Stimulated activated CD8-positive, alpha-beta memory T cell treated with anti-CD3 and anti-CD28 coated beads, Interleukin-7, amount 100 ng/mL, for 24 hours (primary cell): ENCODE measurements around the gene ZDHHC11B.
"Not testable (repeated sequence)": the region's sequence is repeated elsewhere in the genome, so short reads cannot be mapped to it uniquely, and the experiment has no call there.

ENCODE experiments used
- DNase-seq: peaks from one replicate; pipeline ENCODE4 v3.0.0-alpha.2; 2020; ENCODE audit warnings: low read depth

ZDHHC11B gene

DNA sequence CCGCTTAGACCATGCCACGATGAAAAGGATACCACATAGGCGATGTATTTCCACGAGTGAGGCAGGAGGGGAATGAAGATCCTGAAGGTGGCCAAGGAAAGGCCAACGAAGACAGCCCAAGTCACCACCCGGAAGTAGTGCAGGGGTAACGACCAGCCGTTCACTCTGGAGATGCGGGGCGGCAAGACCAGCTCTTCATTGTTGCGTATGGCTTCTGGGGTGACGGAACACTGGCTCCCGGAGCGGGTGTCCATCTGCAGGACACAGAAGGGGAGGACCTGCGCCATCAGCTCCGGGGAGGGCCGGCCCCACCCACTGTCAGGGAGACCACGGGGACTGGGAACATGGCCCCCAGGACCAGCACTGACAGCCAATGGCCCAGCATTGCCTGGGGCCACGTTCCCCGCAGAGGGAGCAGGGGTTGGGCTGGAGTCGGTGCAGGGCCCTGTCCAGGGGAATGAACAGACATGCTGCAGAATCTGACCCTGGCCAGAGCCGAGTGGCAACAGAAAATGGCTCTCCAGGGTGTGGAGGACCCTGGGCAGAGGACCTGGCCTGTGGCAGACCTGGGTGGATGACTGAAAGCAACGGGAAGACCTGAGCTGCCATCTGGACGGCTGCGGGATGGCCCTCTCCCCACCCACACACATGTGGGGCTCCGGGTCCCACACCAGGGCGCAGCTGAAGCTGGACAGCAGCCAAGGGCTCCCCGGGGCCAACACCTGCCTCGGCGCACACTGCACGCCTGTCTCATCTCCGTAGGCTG lies 17.7 kb downstream of the ZDHHC11B start:
- no peak for DNase-seq

DNA sequence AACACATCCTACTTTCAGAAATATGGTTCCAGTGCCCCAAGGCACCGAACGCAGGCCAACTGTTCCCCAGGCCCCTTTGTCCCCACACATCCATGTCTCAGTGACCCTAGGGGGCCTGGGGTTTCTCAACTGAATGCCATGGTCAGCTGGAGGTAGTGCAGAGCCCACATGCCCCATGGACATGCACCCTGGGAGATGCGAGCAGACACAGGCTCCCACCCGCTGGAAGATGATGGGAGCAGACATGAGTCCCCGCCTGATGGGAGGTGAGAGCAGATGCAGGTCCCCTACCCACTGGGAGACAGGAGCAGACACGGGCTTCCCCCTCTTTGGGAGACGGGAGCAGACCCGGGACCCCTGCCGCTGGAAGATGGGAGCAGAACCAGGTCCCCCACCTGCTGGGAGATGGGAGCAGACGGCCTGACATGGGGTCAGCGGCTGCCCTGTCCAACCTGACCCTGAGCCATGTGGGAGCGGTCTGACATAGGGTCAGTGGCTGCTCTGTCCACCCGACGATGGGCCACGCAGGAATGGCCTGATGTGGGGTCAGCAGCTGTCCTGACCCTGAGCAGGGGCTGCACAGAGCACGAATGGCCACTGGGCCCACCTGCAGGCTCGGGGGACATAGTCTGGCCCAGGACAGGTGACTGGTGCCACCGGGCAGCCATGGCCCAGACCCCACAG lies 18.4 kb downstream of the ZDHHC11B start:
- DNase-seq: no peak

DNA sequence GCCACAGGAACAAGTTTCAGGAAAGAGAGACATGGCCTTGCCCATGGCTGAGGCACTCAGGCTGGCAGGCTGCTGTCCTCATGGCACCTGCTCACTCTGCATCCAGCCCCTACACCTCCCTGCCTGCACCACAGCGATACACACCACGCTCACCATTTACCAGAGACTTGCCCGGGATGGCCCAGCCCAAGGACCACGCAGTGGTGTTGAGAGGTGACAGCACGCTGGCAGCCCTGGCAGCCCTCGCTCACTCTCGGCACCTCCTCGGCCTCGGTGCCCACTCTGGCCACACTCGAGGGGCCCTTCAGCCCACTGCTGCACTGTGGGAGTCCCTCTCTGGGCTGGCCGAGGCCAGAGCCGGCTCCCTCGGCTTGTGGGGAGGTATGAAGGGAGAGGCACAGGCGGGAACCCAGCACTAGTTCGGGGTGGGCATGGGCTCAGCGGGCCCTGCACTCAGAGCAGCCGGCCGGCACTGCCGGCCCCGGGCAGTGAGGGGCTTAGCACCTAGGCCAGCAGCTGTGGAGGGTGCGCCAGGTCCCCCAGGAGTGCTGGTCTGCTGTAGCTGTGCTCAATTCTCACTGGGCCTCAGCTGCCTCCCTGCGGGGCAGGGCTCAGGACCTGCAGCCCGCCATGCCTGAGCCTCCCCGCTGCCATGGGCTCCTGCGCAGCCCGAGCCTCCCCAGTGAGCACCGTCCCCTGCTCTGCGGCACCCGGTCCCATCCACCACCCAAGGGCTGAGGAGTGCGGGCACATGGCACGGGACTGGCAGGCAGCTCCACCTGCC lies 20.3 kb downstream of the ZDHHC11B start:
- DNase-seq: no peak

- no peak for DNase-seq
These were observed 21.1 kb downstream of the ZDHHC11B start for GRCh38 chr5:763397-763796.

GRCh38 chr5:762996-763395 lies 21.5 kb downstream of the ZDHHC11B start:
- DNase-seq: not testable (repeated sequence)

- no peak for DNase-seq
These were observed 22.4 kb downstream of the ZDHHC11B start for GRCh38 chr5:761854-762710.

DNA sequence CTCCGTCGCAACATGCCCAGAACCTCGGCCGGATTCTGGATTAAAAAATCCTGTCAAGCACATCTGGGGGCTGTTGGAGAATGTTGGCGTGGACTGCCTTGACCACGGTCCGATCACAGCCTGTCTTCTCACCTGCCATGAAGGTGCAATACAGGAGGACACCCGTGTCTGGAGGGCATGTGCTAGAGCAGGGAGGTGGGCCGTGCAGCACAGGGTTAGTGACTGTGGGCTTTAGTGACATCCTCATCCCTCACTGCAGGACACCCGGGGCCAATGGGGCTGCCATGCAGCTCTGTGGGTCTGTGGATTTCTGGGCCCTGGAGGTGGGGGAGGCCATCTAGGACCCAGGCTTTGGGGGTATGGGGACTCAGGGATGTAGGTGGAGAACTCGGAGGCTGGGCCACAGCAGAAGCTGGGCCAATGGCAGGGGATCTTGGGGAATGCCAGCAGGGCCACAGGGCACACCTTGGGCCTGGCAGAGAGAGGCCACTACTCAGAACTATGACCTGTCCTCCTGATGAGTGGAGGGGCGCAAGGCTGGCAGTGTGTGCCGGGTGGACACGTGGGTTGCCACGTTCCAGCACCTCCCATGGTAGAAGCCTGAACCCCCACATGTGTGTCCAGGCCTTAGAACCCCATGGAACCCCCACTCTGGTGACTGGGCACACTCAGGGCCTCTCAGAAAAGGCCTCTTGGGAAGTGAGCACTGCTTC lies 23.3 kb downstream of the ZDHHC11B start:
- DNase-seq: no peak

GRCh38 chr5:760363-761058 lies 24.0 kb downstream of the ZDHHC11B start:
- no peak for DNase-seq

DNA sequence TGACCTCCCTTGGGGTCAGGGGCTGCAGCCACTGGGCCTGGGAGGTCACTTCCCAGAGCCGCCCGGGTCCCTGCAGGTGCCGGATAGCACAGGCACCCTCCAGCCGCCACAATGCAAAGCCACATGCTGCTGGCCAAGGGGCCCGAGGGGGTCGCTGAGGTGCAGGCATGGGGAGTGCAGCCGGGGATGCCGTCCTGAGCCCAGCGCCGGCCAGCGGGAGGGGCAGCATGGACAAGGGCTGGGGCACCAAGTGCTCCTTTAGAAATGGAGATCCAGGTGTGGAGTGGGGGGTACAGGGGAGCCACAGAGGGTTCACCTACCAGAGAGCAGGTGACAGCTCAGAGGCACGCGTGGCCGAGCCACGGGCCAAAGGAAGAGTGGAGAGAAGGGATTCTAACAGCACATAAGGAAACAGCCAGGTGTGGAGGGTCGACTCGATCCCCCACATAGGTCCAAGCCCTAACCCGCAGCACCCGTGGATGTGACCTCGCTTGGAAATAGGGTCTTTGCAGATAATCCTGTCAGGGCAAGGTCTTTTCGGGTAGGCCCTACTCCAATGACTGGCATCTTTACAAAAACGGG lies 24.7 kb downstream of the ZDHHC11B start:
- no peak for DNase-seq

- DNase-seq: no peak
These were observed 25.3 kb downstream of the ZDHHC11B start for GRCh38 chr5:759111-759751.

DNA sequence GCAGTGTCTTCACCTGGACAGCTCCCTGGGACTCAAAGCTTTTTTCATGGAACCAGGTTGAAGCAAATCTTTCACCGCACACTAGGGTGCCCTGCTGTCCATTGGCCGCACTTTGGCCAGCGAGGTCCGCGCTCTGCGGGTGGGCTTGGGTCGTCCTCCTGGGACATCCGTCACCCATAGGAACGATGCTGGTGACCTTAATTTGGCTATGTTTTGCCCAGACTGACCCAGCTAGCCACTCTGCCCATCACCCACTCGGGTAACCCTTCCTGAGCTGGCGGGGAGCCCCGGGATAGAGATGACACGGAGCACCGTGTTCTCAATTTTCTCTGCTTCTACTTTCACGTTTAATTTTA lies 25.9 kb downstream of the ZDHHC11B start:
- no peak for DNase-seq

DNA sequence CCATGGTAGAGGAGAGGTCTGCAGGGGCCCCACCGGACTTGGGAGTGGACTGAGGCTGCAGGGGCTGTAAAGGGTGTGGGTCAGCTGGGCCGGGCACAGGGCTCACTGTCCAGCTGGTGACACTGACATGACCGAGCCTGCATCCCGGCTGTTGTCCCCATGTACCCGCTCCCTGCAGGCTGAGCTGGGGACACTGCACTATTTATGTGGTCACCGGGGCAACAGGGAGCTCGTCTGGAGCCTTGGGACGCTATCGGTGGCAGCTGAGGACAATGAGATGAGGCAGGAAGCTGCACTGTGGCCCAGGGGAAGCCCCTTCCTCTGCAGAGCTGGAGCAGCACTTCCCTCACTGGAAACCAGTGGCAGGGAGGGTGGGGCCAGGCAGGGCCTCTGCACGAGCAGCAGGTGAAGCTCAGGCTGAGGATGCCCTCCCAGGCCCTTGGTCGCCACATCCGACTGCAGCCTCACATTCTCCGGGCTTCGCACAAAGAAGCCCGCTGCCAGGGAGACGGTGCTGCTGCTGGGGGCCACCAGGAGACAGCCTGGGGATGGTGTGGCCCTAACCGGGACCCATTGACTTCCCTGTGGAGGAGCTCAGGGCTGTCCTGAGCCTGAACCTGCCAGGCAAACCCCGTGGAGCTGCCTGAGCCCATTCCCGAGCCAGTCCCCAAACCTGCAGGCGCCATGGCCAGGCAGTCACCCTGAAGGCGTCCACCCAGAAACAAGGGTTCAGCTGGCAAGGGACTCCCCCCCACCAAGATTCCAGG lies 26.4 kb downstream of the ZDHHC11B start:
- no peak for DNase-seq

DNA sequence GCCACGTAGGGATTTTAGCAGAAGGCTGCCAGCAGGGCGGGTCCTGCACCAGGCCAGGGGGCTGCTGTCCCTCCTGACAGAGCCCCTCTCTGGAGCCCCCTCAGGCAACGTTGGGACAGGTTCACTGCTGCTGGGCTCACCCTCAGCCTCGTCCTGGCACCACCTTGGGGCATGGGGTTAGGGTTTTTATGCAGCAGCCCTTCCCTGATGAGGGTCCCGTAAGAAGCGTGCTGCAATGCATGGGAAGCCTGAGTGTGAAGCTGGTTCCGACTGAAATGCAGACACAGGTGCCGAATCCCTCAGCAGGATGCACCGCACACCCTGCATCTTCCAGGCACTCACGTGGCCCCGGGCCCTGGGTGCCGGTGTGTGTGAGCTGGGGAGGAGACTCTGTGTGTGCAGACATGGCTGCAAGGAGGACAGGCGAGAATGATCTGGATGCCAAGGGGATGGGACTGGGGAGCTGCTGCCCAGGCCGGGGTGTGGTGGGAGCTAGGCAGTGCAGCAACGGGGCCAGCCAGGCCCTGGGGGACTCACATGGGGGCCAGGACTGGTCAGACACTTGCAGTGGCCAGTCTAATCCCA lies 27.1 kb downstream of the ZDHHC11B start:
- no peak for DNase-seq

- DNase-seq: no peak
These were observed 27.6 kb downstream of the ZDHHC11B start for GRCh38 chr5:756865-757345.

GRCh38 chr5:756171-756570 lies 28.4 kb downstream of the ZDHHC11B start:
- no peak for DNase-seq

GRCh38 chr5:754143-754632 lies 30.3 kb downstream of the ZDHHC11B start:
- DNase-seq: not testable (repeated sequence)

GRCh38 chr5:753567-754142 lies 30.9 kb downstream of the ZDHHC11B start:
- not testable (repeated sequence) for DNase-seq
